ENCODE data around the gene ATRN.
"Not testable (repeated sequence)": the region's sequence is repeated elsewhere in the genome, so short reads cannot be mapped to it uniquely, and the experiment has no call there.

ATRN gene

GRCh38 chr20:3521852-3522740, 51.3 kb downstream of the ATRN start:
- no peak for DNase-seq

GRCh38 chr20:3524696-3525095, 53.9 kb downstream of the ATRN start:
- not testable (repeated sequence) for DNase-seq

GRCh38 chr20:3532089-3532615, 61.3 kb downstream of the ATRN start:
- DNase-seq: no peak

GRCh38 chr20:3537733-3538132, 66.9 kb downstream of the ATRN start:
- DNase-seq: not testable (repeated sequence)

GRCh38 chr20:3539311-3540107, 68.7 kb downstream of the ATRN start:
- no peak for DNase-seq

GRCh38 chr20:3541887-3542721, 71.3 kb downstream of the ATRN start:
- no peak for DNase-seq

- no peak for DNase-seq
Observed at GRCh38 chr20:3543901-3544507, 73.2 kb downstream of the ATRN start.

GRCh38 chr20:3545401-3545925, 74.6 kb downstream of the ATRN start:
- no peak for DNase-seq

- DNase-seq: no peak
Observed at GRCh38 chr20:3547906-3548305, 77.1 kb downstream of the ATRN start.

GRCh38 chr20:3550837-3551236, 80.0 kb downstream of the ATRN start:
- DNase-seq: no peak

GRCh38 chr20:3551681-3552434, 81.0 kb downstream of the ATRN start:
- DNase-seq: no peak

- DNase-seq: no peak
Observed at GRCh38 chr20:3553663-3554062, 82.8 kb downstream of the ATRN start.

GRCh38 chr20:3557237-3557785, 86.5 kb downstream of the ATRN start:
- DNase-seq: no peak

- no peak for DNase-seq
Observed at GRCh38 chr20:3559231-3559630, 88.4 kb downstream of the ATRN start.

- no peak for DNase-seq
Observed at GRCh38 chr20:3559637-3560036, 88.8 kb downstream of the ATRN start.

GRCh38 chr20:3560162-3560561, 89.3 kb downstream of the ATRN start:
- no peak for DNase-seq

- no peak for DNase-seq
Observed at GRCh38 chr20:3560578-3560977, 89.8 kb downstream of the ATRN start.

GRCh38 chr20:3563133-3563532, 92.3 kb downstream of the ATRN start:
- no peak for DNase-seq

GRCh38 chr20:3563548-3564177, 92.8 kb downstream of the ATRN start:
- DNase-seq: no peak

GRCh38 chr20:3565851-3566250, 95.0 kb downstream of the ATRN start:
- no peak for DNase-seq

All from T1000 (cell line).